ENCODE measurements around the gene CDC20B. TPM values are rescaled to one million over a fixed set of nuclear protein-coding genes. Genes with fewer than 3 reads are reported as not detected.
"Not testable (repeated sequence)": the region's sequence is repeated elsewhere in the genome, so short reads cannot be mapped to it uniquely, and the experiment has no call there.

Gene CDC20B
- total RNA-seq, 4 donors from 2014 or later: not detected

- TF ChIP-seq CTCF (IDR thresholded peaks at IDR 0.05): no peak
- TF ChIP-seq POLR2A (IDR thresholded peaks at IDR 0.05): no peak
- TF ChIP-seq EP300 (IDR thresholded peaks at IDR 0.05): no peak
- no peak for DNase-seq (ENCODE audit: low spot score in 2 of 2)
Measured at GRCh38 chr5:55113327-55113726, 59.6 kb downstream of the CDC20B start.

GRCh38 chr5:55110217-55110616 is 62.8 kb downstream of the CDC20B start:
- 78 to 93% methylated on average over 2 of the region's 2 CpGs for WGBS, 2 donors
- no peaks in the 10 kb centered on the region for H3K27me3 ChIP-seq
- H3K4me3 ChIP-seq: no peak overlapping the region
- H3K27ac ChIP-seq: no peak overlapping the region
- no peaks in the 10 kb centered on the region for H3K9me3 ChIP-seq
- H3K4me1 ChIP-seq: no peaks in the 10 kb centered on the region
- no peak for TF ChIP-seq POLR2A (IDR thresholded peaks at IDR 0.05)
- no peak for TF ChIP-seq CTCF (IDR thresholded peaks at IDR 0.05)
- no peak for TF ChIP-seq EP300 (IDR thresholded peaks at IDR 0.05)
- no peaks in the 10 kb centered on the region for H3K36me3 ChIP-seq
- DNase-seq (ENCODE audit: low spot score in 2 of 2): no peak

More at GRCh38 chr5:55113327-55113726, 59.6 kb downstream of the CDC20B start:
- H3K4me1 ChIP-seq: no peaks in the 10 kb centered on the region
- H3K27me3 ChIP-seq: no peaks in the 10 kb centered on the region
- H3K36me3 ChIP-seq: no peaks in the 10 kb centered on the region
- H3K4me3 ChIP-seq: no peak overlapping the region
- H3K9me3 ChIP-seq: no peaks in the 10 kb centered on the region
- no peak overlapping the region for H3K27ac ChIP-seq

GRCh38 chr5:55108661-55109060 is 64.3 kb downstream of the CDC20B start:
- Histone ChIP-seq H3K4me1 (no peaks in the 10 kb centered on the region), H3K4me3 (no peak overlapping the region), H3K27me3 (no peaks in the 10 kb centered on the region), H3K9me3 (no peaks in the 10 kb centered on the region), H3K27ac (no peak overlapping the region), H3K36me3 (no peaks in the 10 kb centered on the region)
- DNase-seq (ENCODE audit: low spot score in 2 of 2): no peak
- no peak for TF ChIP-seq CTCF (IDR thresholded peaks at IDR 0.05)
- TF ChIP-seq EP300 (IDR thresholded peaks at IDR 0.05): no peak
- no peak for TF ChIP-seq POLR2A (IDR thresholded peaks at IDR 0.05)
- WGBS, 2 donors: 70 to 74% methylated on average over 3 of the region's 3 CpGs

DNA sequence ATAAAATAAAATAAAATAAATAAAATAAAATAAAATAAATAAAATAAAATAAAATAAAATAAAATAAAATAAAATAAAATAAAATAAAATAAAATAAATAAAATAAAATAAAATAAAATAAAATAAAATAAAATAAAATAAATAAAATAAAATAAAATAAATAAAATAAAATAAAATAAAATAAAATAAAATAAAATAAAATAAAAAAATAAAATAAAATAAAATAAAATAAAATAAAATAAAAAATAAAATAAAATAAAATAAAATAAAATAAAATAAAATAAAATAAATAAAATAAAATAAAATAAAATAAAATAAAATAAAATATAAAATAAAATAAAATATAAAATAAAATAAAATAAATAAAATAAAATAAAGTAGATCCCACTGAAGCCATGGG is 67.0 kb downstream of the CDC20B start:
- H3K4me1 ChIP-seq; H3K36me3 ChIP-seq; H3K9me3 ChIP-seq; DNase-seq (ENCODE audit: low spot score in 2 of 2); H3K27ac ChIP-seq; H3K27me3 ChIP-seq; H3K4me3 ChIP-seq: not testable (repeated sequence)

GRCh38 chr5:55104946-55105701 is 67.9 kb downstream of the CDC20B start:
- Histone ChIP-seq H3K36me3 (no peaks in the 10 kb centered on the region), H3K4me3 (no peak overlapping the region), H3K27me3 (no peaks in the 10 kb centered on the region), H3K27ac (no peak overlapping the region), H3K9me3 (peaks cover 0 to 5% (median 0%) of the 10 kb centered on the region in 4 donors), H3K4me1 (no peaks in the 10 kb centered on the region)
- no peak for TF ChIP-seq CTCF (IDR thresholded peaks at IDR 0.05)
- 78 to 83% methylated on average over 5 of the region's 5 CpGs for WGBS, 2 donors
- DNase-seq (ENCODE audit: low spot score in 2 of 2): no peak
